ENCODE data around the gene GABARAPL1. TPM values are rescaled to one million over a fixed set of nuclear protein-coding genes. Genes with fewer than 3 reads are reported as not detected.

Gene GABARAPL1
- total RNA-seq, 1 donor from 2014 or later, result 74.7 TPM

DNA sequence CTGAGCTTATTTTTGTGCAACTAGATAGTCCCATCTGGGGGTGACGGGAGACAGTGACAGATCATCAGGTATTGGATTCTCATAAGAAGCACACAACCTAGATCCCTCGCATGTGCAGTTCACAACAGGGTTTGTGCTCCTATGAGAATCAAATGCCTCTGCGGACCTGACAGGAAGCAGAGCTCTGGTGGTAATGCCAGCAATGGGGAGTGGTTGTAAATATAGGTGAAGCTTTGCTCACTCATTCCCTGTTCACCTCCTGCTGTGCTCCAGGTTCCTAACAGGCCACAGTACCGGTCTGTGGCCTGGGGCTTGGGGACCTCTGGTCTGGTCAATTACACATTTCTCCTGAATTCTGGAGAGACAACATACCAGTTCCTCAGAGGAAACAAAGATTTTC is 39.0 kb downstream of the GABARAPL1 start:
- no peak overlapping the region for H3K4me3 Mint-ChIP-seq (ENCODE audit: unreplicated experiment)
- no peaks in the 10 kb centered on the region for H3K36me3 Mint-ChIP-seq (ENCODE audit: unreplicated experiment)
- H3K27me3 Mint-ChIP-seq (ENCODE audit: unreplicated experiment), result peaks cover 18% of the 10 kb centered on the region
- DNase-seq (ENCODE audit: extremely low spot score, unreplicated experiment), result no peak
- H3K4me1 Mint-ChIP-seq (ENCODE audit: unreplicated experiment), result peaks cover 3% of the 10 kb centered on the region
- no peak for TF ChIP-seq CTCF (IDR thresholded peaks at IDR 0.05)
- H3K27ac Mint-ChIP-seq (ENCODE audit: unreplicated experiment), result no peak overlapping the region
- peaks cover 12% of the 10 kb centered on the region for H3K9me3 Mint-ChIP-seq (ENCODE audit: unreplicated experiment)

GRCh38 chr12:10252201-10252600 is 39.5 kb downstream of the GABARAPL1 start:
- Mint-ChIP-seq H3K9me3 (ENCODE audit: unreplicated experiment) (peaks cover 12% of the 10 kb centered on the region), H3K36me3 (ENCODE audit: unreplicated experiment) (no peaks in the 10 kb centered on the region), H3K4me3 (ENCODE audit: unreplicated experiment) (no peak overlapping the region), H3K27ac (ENCODE audit: unreplicated experiment) (no peak overlapping the region), H3K4me1 (ENCODE audit: unreplicated experiment) (peaks cover 3% of the 10 kb centered on the region), H3K27me3 (ENCODE audit: unreplicated experiment) (peaks cover 18% of the 10 kb centered on the region)
- DNase-seq (ENCODE audit: extremely low spot score, unreplicated experiment), result no peak
- TF ChIP-seq CTCF (IDR thresholded peaks at IDR 0.05), result no peak

DNA sequence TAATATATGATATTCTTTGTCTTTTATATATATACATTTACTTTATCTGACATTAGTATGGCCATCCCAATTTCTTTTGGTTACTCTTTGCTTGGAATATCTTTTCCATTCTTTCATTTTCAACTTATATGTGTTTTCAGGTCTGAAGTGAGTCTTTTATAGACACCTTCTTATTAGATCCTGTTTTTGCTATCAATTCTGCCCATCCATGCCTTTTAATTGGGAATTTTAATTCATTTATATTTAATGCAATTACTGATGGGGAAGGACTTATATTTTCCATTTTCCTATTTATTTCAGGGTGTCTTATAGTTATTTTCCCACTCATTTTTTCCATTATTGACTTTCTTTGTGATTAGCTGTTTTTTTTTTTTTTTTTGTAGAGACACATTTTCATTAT is 43.4 kb downstream of the GABARAPL1 start:
- Mint-ChIP-seq H3K27me3 (ENCODE audit: unreplicated experiment) (peaks cover 23% of the 10 kb centered on the region), H3K4me3 (ENCODE audit: unreplicated experiment) (no peak overlapping the region), H3K4me1 (ENCODE audit: unreplicated experiment) (no peaks in the 10 kb centered on the region), H3K36me3 (ENCODE audit: unreplicated experiment) (no peaks in the 10 kb centered on the region), H3K27ac (ENCODE audit: unreplicated experiment) (no peak overlapping the region), H3K9me3 (ENCODE audit: unreplicated experiment) (peaks cover 12% of the 10 kb centered on the region)
- no peak for DNase-seq (ENCODE audit: extremely low spot score, unreplicated experiment)
- no peak for TF ChIP-seq CTCF (IDR thresholded peaks at IDR 0.05)

DNA sequence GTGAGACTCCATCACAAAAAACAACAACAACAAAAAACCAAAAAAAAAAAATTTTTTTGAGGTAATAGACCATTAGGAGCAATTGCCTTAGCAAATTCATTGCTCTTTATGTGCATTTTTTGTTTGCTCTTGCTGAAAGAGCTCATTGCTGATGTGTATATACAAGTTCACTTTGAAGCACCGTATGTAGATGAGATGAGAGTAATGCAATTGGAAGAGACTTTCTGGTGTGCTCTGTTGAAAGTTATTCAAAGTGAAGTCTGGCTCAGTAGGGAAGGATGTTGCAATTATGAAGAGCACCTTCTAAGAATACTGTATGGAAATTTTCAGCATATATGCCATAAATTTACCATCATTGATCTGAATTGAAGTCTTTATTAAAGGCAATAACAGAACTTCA is 48.2 kb downstream of the GABARAPL1 start:
- H3K27ac Mint-ChIP-seq (ENCODE audit: unreplicated experiment), result no peak overlapping the region

DNA sequence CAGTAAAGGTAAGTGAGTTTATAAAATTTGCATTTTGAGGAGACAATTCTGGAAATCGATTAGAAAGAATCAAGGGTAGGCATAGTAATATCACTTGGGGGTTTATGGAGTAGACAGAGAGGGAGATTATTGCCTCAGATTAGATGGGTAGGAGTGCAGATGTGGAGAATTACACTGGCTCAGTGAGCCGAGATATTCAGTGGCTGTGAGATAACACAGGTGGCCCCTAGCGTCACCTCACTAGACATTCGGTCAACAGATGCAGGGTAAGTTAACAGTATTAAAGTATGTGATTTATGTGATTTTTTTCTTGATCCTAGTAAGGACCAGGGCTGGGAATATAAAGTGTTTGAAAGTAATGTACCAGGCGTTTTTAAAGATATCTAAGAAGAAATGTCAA is 55.4 kb downstream of the GABARAPL1 start:
- no peak overlapping the region for H3K4me3 Mint-ChIP-seq (ENCODE audit: unreplicated experiment)
- no peak overlapping the region for H3K27ac Mint-ChIP-seq (ENCODE audit: unreplicated experiment)
- no peak for TF ChIP-seq CTCF (IDR thresholded peaks at IDR 0.05)
- no peaks in the 10 kb centered on the region for H3K4me1 Mint-ChIP-seq (ENCODE audit: unreplicated experiment)
- no peaks in the 10 kb centered on the region for H3K9me3 Mint-ChIP-seq (ENCODE audit: unreplicated experiment)
- no peak for DNase-seq (ENCODE audit: extremely low spot score, unreplicated experiment)
- peaks cover 31% of the 10 kb centered on the region for H3K27me3 Mint-ChIP-seq (ENCODE audit: unreplicated experiment)
- no peaks in the 10 kb centered on the region for H3K36me3 Mint-ChIP-seq (ENCODE audit: unreplicated experiment)

More for the DNA sequence above, 48.2 kb downstream of the GABARAPL1 start:
- no peak for DNase-seq (ENCODE audit: extremely low spot score, unreplicated experiment)
- TF ChIP-seq CTCF (IDR thresholded peaks at IDR 0.05), result no peak
- peaks cover 3% of the 10 kb centered on the region for H3K9me3 Mint-ChIP-seq (ENCODE audit: unreplicated experiment)
- no peak overlapping the region for H3K4me3 Mint-ChIP-seq (ENCODE audit: unreplicated experiment)
- no peaks in the 10 kb centered on the region for H3K4me1 Mint-ChIP-seq (ENCODE audit: unreplicated experiment)
- H3K36me3 Mint-ChIP-seq (ENCODE audit: unreplicated experiment), result no peaks in the 10 kb centered on the region
- peaks cover 37% of the 10 kb centered on the region for H3K27me3 Mint-ChIP-seq (ENCODE audit: unreplicated experiment)
